Stimulated activated naive CD8-positive, alpha-beta T cell treated with anti-CD3 and anti-CD28 coated beads, Interleukin-15, amount 100 ng/mL, for 72 hours (primary cell): ENCODE measurements around the gene EHF.
A peak's percentile ranks its signal among the peaks of the same experiment; 100 is the strongest.

Source experiments
- ATAC-seq: fragments of 150-1000 bp; cut with Tn5 transposase; 2 replicates; pipeline ENCODE4 v1.10.0; 2021; ENCODE audit warnings: mild to moderate bottlenecking, moderate library complexity
- DNase-seq, 2 donors: peaks; one replicate each; pipeline ENCODE4 v3.0.0; 2021 to 2022
- H3K27ac Mint-ChIP-seq, 2 donors: one replicate each; pipeline ENCODE4 v1.8.0; 2022; ENCODE audit warnings: mild to moderate bottlenecking in 2 of 2, mixed read lengths in 2 of 2, moderate library complexity in 2 of 2
- H3K27me3 Mint-ChIP-seq: one replicate; pipeline ENCODE4 v1.8.0; 2022; ENCODE audit warnings: mixed read lengths
- H3K4me1 Mint-ChIP-seq: one replicate; pipeline ENCODE4 v1.8.0; 2022; ENCODE audit warnings: mild to moderate bottlenecking, mixed read lengths
- H3K4me3 Mint-ChIP-seq, 2 donors: one replicate each; pipeline ENCODE4 v1.8.0; 2022; ENCODE audit warnings: mild to moderate bottlenecking in 2 of 2, mixed read lengths in 2 of 2, moderate library complexity in 1 of 2
- H3K9me3 Mint-ChIP-seq, 2 donors: one replicate each; pipeline ENCODE4 v1.8.0; 2022; ENCODE audit warnings: mixed read lengths in 2 of 2

The EHF gene

DNA sequence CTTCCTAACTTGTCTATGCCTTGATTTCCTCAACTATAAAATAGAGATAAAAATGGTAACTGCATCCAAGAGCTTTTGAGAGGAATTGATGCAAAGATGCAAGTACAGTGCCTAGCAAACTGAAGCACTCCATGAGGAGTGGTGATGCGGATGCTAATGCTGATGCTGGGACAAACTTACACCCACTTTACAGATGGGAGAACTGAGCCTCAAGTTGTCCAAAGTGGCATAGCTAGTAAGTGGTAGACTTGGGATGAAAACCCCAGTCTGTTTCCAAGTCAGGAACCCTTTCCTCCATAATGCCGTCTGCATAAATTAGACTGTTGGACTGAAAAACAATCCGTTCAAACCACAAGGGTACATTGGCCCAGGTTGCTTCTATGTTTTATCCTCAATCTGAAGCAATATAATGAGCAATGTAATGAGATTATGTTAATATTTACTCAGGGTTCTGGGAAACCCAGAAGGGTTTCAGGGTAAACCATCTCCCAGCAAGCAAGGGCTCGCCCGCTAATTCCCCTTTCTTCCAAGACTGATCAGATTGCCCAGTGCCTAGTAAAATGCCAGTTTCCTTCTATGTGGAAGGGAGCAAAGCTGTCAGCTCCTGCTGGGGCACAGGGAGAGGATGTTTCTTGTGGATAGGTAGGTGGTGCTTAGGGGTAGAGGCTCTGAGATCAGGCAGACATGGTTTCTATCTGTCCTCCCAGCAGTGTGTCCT, 10.4 kb upstream of the EHF start:
- Mint-ChIP-seq H3K27me3 (peaks cover 29% of the 10 kb centered on the region), H3K27ac (no peak overlapping the region), H3K4me1 (peaks cover 16% of the 10 kb centered on the region), H3K4me3 (no peak overlapping the region), H3K9me3 (no peaks in the 10 kb centered on the region)
- DNase-seq = no peak
- ATAC-seq = no peak

DNA sequence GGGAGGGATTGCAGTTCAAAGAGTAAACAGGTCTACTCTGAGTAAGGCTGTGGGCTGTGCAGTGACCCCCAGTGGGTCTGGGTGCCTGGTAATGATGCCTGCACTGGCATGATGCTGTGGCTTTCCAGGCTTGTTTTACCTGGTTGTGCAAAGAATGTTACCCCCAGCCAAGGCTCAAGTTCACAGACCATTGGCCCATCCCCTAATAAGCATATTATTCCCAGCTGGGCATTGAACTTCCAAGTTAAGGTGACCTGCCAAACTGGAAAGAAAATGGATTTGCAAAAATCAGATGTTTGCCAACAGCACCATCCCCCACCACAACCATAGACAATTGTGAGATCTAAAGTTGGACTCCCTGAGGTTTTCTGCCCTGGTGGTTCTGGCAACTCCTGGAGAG, 7.9 kb upstream of the EHF start:
- Mint-ChIP-seq H3K4me3 (no peak overlapping the region), H3K27ac (no peak overlapping the region), H3K9me3 (no peaks in the 10 kb centered on the region), H3K4me1 (peaks cover 16% of the 10 kb centered on the region), H3K27me3 (peaks cover 33% of the 10 kb centered on the region)
- DNase-seq = no peak
- ATAC-seq = no peak

DNA sequence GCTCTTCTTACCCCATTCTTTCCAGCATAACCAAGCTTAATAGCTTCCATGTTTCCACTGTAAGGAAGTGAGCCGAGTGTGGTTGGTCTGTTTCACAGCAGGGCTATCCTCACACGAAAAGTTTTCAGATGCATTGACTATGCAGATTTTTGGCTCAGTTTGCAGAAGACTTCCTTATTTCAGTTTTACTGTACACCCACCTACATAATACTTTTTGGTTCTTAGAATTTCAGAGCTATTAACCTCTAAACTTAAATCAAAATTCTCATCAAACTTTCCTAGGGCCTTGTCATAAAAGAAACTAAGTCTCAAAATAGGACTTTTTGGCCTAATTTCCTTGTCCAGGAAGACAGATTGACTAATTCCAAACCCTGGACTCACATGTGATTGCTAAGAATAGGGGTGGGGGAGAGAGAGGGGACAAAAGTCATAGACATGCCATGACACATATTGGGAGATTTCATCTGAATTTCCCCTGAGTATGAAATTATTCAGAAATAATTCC, 7.3 kb upstream of the EHF start:
- H3K4me3 Mint-ChIP-seq = no peak overlapping the region
- ATAC-seq (peak; percentile 45), DNase-seq (no peak)
- peaks cover 39% of the 10 kb centered on the region for H3K27me3 Mint-ChIP-seq
- H3K9me3 Mint-ChIP-seq = no peaks in the 10 kb centered on the region
- H3K4me1 Mint-ChIP-seq = peaks cover 16% of the 10 kb centered on the region
- no peak overlapping the region for H3K27ac Mint-ChIP-seq

DNA sequence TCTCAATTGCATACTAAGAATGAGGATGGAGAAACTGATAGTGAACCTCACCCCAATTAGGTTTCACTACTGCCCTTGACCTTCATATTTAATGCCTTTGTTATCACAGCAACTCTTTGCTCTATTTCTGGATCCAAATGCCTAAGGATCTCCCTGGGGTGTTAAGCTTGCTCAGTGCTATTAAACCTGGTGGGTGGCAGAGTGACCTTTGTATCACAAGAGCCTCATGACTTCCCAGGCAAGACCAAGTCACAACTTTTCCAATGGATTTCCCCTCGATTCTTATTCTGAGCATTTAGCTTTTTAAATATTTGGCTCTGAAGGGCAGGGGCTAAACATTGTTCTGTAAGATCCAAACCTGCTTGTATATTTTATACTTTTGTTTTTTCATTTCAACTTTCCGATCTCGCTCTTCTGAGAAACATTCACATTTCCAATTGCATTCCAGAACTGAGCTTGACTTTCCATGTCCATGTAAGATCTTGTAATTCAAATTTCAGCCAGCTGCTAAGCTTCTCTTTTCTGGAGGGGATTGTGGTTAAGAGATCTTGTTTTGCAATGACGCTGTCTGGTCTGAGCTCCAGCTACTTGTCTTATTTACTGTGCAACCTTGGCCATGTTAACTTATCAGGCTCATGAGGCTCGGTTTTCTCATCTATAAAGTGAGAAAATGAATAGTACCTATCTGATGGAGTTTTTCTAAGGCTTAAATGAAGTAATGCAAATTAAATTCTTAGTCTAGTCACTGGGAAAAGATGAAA, 6.4 kb upstream of the EHF start:
- Mint-ChIP-seq H3K27me3 (peaks cover 40% of the 10 kb centered on the region), H3K9me3 (no peaks in the 10 kb centered on the region), H3K4me1 (peaks cover 16% of the 10 kb centered on the region), H3K4me3 (no peak overlapping the region), H3K27ac (no peak overlapping the region)
- DNase-seq = no peak
- no peak for ATAC-seq

DNA sequence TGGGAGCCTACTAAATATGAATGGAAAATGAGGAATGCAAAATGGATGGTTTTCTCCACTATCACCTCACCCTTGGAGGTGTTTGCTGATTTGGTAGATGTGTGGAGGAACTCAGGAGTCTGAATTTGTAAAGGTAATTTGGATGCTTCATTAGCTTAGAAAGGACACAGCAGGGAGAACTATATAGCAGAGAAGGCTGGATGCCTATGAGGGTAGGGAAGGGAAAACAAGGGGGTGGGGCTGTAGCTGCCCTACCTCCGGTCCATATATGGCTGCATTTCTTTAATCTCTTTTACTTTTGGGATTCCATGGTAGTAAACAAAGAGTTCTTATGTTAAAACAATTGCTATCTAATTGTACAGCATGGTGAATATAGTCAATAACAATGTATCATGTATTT, 4.8 kb upstream of the EHF start:
- Mint-ChIP-seq H3K27ac (no peak overlapping the region), H3K27me3 (peaks cover 53% of the 10 kb centered on the region), H3K4me1 (peaks cover 16% of the 10 kb centered on the region), H3K9me3 (no peaks in the 10 kb centered on the region), H3K4me3 (no peak overlapping the region)
- no peak for DNase-seq
- ATAC-seq = no peak

DNA sequence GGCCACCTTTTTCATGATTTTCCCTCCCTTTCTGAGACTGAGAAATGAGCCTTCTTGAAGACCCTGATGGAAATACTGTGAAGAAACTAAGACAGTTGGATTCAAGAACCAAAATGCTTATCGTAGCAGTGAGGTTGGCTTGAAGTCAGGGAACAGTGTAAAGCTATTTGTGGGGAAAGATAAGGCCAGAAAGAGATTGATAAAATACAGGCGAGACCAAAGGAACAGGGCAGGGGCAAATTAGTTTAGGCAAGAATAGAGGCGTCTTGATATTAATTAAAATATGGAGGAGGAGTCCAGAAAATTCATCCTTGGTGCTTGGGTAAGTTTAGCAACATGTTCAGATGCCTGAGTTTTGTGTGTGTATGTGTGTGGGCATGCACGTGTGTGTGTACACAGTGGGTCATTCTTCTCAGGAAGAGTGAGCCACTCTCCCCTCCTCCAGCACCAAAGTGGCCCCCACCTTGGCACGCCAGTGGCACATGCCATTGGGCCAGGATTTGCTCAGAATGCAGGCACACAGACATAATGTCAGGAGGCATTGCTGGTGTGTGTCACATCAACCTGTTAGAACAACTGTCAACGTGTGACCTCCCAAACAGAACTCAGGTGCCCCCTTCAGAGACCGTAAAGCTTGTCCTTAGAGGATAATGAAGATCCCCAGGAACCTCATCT, 3.9 kb upstream of the EHF start:
- Mint-ChIP-seq H3K27me3 (peaks cover 53% of the 10 kb centered on the region), H3K9me3 (no peaks in the 10 kb centered on the region), H3K27ac (no peak overlapping the region), H3K4me1 (peaks cover 16% of the 10 kb centered on the region), H3K4me3 (no peak overlapping the region)
- ATAC-seq = no peak
- DNase-seq = no peak

DNA sequence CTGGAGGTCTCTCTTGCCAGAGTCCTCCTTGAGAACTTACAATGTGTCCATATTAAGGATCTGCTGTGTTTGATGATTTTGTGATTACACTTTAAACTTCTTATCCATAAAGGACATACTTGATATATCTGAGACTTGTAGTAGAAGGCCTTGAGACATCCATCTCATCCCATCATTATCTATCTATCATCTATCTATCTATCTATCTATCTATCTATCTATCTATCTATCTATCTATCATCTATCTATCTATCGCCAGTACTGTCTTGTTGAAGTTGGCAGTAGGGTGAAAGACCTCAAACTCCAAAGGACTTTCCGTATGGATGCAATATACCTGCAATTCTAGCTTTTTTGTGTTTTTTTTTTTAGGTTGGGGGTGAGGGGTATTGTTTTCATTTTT, 2.5 kb upstream of the EHF start:
- H3K27ac Mint-ChIP-seq = no peak overlapping the region
- DNase-seq = no peak
- H3K4me1 Mint-ChIP-seq = peaks cover 14% of the 10 kb centered on the region
- H3K9me3 Mint-ChIP-seq = no peaks in the 10 kb centered on the region
- H3K27me3 Mint-ChIP-seq = peaks cover 53% of the 10 kb centered on the region
- no peak overlapping the region for H3K4me3 Mint-ChIP-seq
- ATAC-seq = no peak

DNA sequence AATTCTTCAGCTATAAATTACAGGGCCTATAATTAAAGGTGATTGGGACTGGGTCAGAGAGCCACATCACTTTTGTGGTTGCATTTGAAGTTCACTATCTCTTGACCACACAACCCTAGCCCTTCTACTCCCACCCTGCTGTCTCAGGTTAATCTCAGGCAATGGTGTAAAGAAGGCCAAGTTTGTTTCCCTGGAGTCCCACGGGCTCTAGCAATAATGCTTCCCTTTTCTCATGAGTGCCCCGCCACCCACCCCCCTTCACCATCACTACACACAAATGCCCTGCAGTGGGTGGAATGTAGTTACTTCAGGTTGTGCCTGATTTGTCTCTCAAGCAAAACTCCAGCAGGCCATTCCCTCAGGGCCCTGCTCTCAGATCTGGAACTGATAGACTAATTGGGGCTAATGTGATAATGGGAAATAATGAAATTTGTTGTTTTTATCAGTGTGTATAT, 1.8 kb upstream of the EHF start:
- H3K9me3 Mint-ChIP-seq = no peaks in the 10 kb centered on the region
- H3K4me3 Mint-ChIP-seq = no peak overlapping the region
- H3K27ac Mint-ChIP-seq = no peak overlapping the region
- H3K27me3 Mint-ChIP-seq = peaks cover 56% of the 10 kb centered on the region
- no peak for ATAC-seq
- DNase-seq = no peak
- peaks cover 8% of the 10 kb centered on the region for H3K4me1 Mint-ChIP-seq

DNA sequence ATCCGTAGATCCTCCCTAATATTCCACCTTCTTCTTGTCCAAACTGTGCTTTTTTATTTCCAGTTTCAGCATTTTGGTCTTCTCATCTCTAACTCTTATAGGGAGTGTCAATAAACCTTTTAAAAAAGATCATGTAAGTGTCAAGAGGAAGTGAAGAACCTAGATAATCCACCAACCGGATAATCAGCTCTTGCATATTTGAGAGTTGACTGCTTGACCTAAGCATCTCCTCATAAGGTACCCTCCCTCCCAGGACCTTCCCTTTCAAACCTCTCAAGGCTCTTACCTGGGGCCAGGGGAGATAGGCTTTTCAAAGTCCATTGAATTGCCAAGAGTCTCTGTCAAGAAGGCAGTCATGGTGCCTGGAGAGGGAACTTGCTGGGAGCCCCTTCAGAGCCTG, 691 bp upstream of the EHF start:
- no peak for DNase-seq
- H3K4me3 Mint-ChIP-seq = no peak overlapping the region
- H3K4me1 Mint-ChIP-seq = no peaks in the 10 kb centered on the region
- H3K27ac Mint-ChIP-seq = no peak overlapping the region
- H3K9me3 Mint-ChIP-seq = no peaks in the 10 kb centered on the region
- ATAC-seq = no peak
- H3K27me3 Mint-ChIP-seq = peaks cover 67% of the 10 kb centered on the region

DNA sequence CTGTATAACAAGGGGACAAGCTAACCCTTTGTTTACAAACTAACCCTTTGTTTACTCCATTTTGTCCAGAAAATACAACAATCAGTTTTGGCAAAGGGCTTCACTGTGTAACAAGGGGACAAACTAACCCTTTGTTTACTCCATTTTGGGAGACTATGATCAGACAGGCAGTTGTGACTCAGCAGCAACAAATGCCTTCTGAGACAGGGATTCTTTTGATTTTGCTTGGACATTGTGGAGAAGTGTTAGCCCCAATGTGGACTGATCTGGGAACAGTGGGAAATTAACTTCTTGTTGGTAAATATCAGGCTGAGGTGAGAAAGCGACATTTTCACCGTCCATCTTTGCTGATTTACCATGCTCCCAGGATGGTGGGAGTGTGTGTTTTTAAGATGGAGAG, 983 bp downstream of the EHF start:
- H3K27me3 Mint-ChIP-seq = peaks cover 83% of the 10 kb centered on the region
- no peak for ATAC-seq

DNA sequence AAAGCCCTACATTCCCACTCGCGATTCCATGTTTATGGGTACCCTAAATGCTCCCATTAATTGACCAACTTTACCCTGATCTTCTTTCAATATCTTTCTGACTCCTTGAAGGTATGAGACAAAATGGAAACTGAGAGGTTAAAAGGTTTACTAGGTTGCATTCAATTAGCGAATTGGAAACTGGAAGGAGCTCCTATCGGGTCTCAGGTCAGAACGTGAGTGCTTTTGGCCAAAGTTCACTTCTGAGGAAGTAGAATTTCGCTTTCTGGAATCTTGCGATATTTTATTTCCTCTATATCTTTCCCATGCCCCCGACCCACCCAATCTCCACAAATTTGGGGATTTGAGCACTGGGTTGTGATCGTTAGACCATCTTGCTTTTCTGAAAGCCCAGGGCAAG, 2.6 kb downstream of the EHF start:
- Mint-ChIP-seq H3K4me3 (no peak overlapping the region), H3K27ac (no peak overlapping the region), H3K27me3 (peaks cover 81% of the 10 kb centered on the region), H3K9me3 (no peaks in the 10 kb centered on the region), H3K4me1 (no peaks in the 10 kb centered on the region)
- no peak for ATAC-seq
- DNase-seq = no peak

More for the DNA sequence above, 983 bp downstream of the EHF start:
- no peak overlapping the region for H3K27ac Mint-ChIP-seq
- no peak for DNase-seq
- no peaks in the 10 kb centered on the region for H3K9me3 Mint-ChIP-seq
- H3K4me1 Mint-ChIP-seq = no peaks in the 10 kb centered on the region
- no peak overlapping the region for H3K4me3 Mint-ChIP-seq

DNA sequence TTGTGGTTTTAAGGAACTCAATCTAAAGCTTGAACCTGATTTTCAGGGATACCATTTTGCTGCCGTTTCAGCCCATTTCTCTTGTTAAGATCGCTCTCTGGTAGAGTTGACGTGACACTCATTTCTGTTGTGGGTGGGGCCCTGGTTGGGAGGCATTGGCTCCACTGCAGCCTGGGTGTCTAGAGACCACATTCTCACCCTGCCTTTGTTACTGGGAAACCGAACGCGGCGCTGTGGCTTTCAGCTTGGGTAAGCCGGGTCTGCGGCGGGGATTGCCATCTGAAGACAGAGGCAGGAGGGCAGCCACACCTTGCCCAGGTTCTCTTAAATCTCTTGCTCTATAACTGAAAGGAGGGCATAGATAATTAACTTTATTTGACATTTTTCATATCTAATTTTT, 3.2 kb downstream of the EHF start:
- DNase-seq (no peak), ATAC-seq (no peak)
- H3K4me1 Mint-ChIP-seq = no peaks in the 10 kb centered on the region
- H3K9me3 Mint-ChIP-seq = no peaks in the 10 kb centered on the region
- peaks cover 86% of the 10 kb centered on the region for H3K27me3 Mint-ChIP-seq
- H3K4me3 Mint-ChIP-seq = no peak overlapping the region
- no peak overlapping the region for H3K27ac Mint-ChIP-seq

DNA sequence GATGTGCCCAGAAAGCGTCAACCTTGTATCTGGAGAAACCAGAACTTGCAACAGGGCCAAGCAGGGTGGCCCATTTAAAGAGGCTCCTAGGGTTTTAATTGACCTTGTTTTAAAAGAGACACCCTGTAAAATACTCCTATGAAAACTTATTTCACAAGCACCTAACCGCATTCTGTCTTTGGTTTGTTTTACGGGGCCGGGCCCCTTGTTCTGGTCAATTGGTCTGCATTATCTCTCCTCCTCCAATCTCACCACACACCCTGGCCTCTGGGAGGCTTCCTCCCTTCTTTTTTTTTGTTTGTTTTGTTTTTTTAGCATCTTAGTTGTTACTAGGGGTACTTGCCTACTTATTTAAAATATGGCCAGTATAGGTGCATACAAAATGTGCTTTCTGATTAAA, 4.7 kb downstream of the EHF start:
- DNase-seq (no peak), ATAC-seq (no peak)
- no peak overlapping the region for H3K27ac Mint-ChIP-seq
- peaks cover 85% of the 10 kb centered on the region for H3K27me3 Mint-ChIP-seq
- no peaks in the 10 kb centered on the region for H3K4me1 Mint-ChIP-seq
- no peaks in the 10 kb centered on the region for H3K9me3 Mint-ChIP-seq
- no peak overlapping the region for H3K4me3 Mint-ChIP-seq

DNA sequence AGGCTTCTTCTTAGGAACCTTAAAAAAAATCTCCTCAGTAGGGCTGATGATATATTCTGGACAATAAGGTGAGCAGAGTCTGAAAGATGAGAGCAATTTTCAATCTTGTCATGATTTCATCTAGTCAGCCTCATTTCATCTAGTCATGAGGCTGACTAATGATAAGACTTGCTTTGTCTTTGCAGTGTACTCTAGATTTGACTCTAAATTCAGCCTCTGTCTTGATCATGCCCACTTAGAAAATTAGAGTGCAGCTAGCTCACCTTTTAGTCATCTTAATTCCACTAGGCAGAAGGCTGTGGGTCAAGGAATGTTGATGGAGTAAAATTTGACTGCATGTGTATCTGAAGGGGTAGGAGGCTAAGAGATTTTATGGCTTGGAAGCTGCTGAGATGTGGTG, 5.5 kb downstream of the EHF start:
- Mint-ChIP-seq H3K4me1 (no peaks in the 10 kb centered on the region), H3K27ac (no peak overlapping the region), H3K27me3 (peaks cover 77% of the 10 kb centered on the region), H3K9me3 (no peaks in the 10 kb centered on the region), H3K4me3 (no peak overlapping the region)
- ATAC-seq (peak; percentile 67), DNase-seq (no peak)

DNA sequence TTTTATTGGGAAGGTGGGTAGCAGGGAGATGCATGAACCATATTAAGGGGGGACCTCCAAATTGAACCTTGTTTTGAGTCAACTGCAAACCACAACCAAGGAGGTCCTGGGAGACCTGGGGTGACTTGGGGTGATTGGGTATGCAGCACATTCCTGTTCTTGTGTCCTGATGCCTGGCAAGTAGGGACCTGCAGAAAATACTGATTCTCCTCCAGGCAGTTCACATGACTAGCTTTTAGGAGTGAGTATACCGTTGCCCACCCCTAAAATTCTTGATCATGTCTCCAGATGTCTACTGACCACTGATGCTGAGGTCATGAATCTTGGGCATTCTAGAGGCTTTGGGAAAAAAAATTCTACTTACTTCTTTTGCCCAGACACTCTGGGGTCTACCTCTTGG, 6.3 kb downstream of the EHF start:
- ATAC-seq (no peak), DNase-seq (no peak)
- peaks cover 72% of the 10 kb centered on the region for H3K27me3 Mint-ChIP-seq
- H3K9me3 Mint-ChIP-seq = no peaks in the 10 kb centered on the region
- H3K4me3 Mint-ChIP-seq = no peak overlapping the region
- no peak overlapping the region for H3K27ac Mint-ChIP-seq
- H3K4me1 Mint-ChIP-seq = no peaks in the 10 kb centered on the region

DNA sequence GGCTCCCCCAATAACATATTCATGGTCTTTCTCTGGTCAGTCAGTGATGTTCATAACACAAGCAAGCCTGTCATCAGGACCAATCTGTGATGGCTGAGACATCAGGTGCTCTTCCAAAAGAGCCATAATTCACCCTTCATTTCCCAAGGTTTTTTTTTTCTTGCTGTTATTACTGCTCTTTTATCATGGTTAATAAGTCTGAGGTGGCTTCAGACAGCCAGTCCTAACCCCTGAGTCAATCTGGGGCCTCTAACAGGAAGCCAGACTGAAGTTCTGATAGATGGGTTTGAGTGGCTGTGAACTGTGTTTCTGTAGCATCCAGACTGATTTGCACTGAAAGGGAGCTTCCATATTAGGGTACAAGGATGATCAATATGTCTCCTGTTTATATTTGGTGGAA, 8.8 kb downstream of the EHF start:
- H3K9me3 Mint-ChIP-seq = no peaks in the 10 kb centered on the region
- no peak overlapping the region for H3K27ac Mint-ChIP-seq
- peaks cover 63% of the 10 kb centered on the region for H3K27me3 Mint-ChIP-seq
- peaks cover 17% of the 10 kb centered on the region for H3K4me1 Mint-ChIP-seq
- no peak overlapping the region for H3K4me3 Mint-ChIP-seq
- DNase-seq (no peak), ATAC-seq (peak; percentile 48)
